ENCODE measurements around the gene BMPR2.

GRCh38 chr2:202432776-202433175 is 56.6 kb downstream of the BMPR2 start:
- TF ChIP-seq POLR2A (IDR thresholded peaks at IDR 0.05; ENCODE audit: low read depth, low read length) (no peak), MXI1 (IDR thresholded peaks at IDR 0.05; ENCODE audit: borderline replicate concordance, low read depth, low read length) (no peak), CTCF (conservative IDR thresholded peaks at IDR 0.05; ENCODE audit: low read depth, low read length) (no peak), RCOR1 (IDR thresholded peaks at IDR 0.05; ENCODE audit: insufficient replicate concordance, low read length) (no peak), NFE2L2 (IDR thresholded peaks at IDR 0.05; ENCODE audit: low read depth, low read length) (no peak), CEBPB (IDR thresholded peaks at IDR 0.05; ENCODE audit: low read depth, low read length) (no peak), RFX5 (IDR thresholded peaks at IDR 0.05; ENCODE audit: low read depth, low read length) (no peak), SMC3 (IDR thresholded peaks at IDR 0.05; ENCODE audit: low read depth, low read length) (no peak)
